MM.1S (cell line): Measurements from ENCODE around the gene DLGAP1.
A peak's percentile ranks its signal among the peaks of the same experiment; 100 is the strongest.

Experiments
- DNase-seq: peaks from one replicate; pipeline ENCODE4 v3.0.0-alpha.2; 2015
- H2AFZ ChIP-seq: fragments of 300-600 bp; sonication (generic); 2 replicates; pipeline ENCODE4 v1.6.0; 2016; ENCODE audit warnings: antibody characterized with exemption, low read length
- H3F3A ChIP-seq: fragments of 300-600 bp; sonication (generic); 2 replicates; pipeline ENCODE4 v1.6.1; 2016; ENCODE audit warnings: mild to moderate bottlenecking, antibody characterized with exemption, low read length, moderate library complexity, mixed read lengths; ENCODE audit not compliant: insufficient read depth
- H3K27ac ChIP-seq: fragments of 300-600 bp; sonication (generic); 2 replicates; pipeline ENCODE4 v1.5.1; 2016; ENCODE audit warnings: mild to moderate bottlenecking, low read length
- H3K27me3 ChIP-seq: fragments of 300-600 bp; sonication (generic); replicated peaks from 2 replicates; pipeline ENCODE4 v1.6.0; 2016; ENCODE audit warnings: low read length; ENCODE audit not compliant: insufficient read depth
- H3K36me3 ChIP-seq: fragments of 300-600 bp; sonication (generic); replicated peaks from 2 replicates; pipeline ENCODE4 v1.6.1; 2016; ENCODE audit warnings: mild to moderate bottlenecking, low read length, mixed read lengths; ENCODE audit not compliant: insufficient read depth
- H3K4me1 ChIP-seq: fragments of 300-600 bp; sonication (generic); 2 replicates; pipeline ENCODE4 v1.6.1; 2016; ENCODE audit warnings: low read length, mixed read lengths
- H3K4me2 ChIP-seq: fragments of 300-600 bp; sonication (generic); 2 replicates; pipeline ENCODE4 v1.6.0; 2016; ENCODE audit warnings: low read depth, low read length
- H3K4me3 ChIP-seq: fragments of 300-600 bp; sonication (generic); 2 replicates; pipeline ENCODE4 v1.5.1; 2016; ENCODE audit warnings: low read length, mixed read lengths
- H3K79me2 ChIP-seq: fragments of 300-600 bp; sonication (generic); 2 replicates; pipeline ENCODE4 v1.6.1; 2016; ENCODE audit warnings: mixed run types, low read length, mixed read lengths
- H3K9ac ChIP-seq: fragments of 300-600 bp; sonication (generic); 2 replicates; pipeline ENCODE4 v1.6.1; 2016; ENCODE audit warnings: low read length, mixed read lengths
- H3K9me2 ChIP-seq: fragments of 300-600 bp; sonication (generic); replicated peaks from 2 replicates; pipeline ENCODE4 v1.6.1; 2016; ENCODE audit warnings: mild to moderate bottlenecking, low read length, mixed read lengths; ENCODE audit not compliant: insufficient read depth
- H3K9me3 ChIP-seq: fragments of 300-600 bp; sonication (generic); replicated peaks from 2 replicates; pipeline ENCODE4 v1.6.1; 2016; ENCODE audit warnings: mild to moderate bottlenecking, low read length, mixed read lengths; ENCODE audit not compliant: insufficient read depth
- H4K20me1 ChIP-seq: fragments of 300-600 bp; sonication (generic); 2 replicates; pipeline ENCODE4 v1.6.1; 2016; ENCODE audit warnings: mild to moderate bottlenecking, low read length, moderate library complexity, mixed read lengths; ENCODE audit not compliant: insufficient read depth
- CTCF ChIP-seq: fragments of 300-600 bp; sonication (generic); IDR thresholded peaks from 2 replicates; pipeline ENCODE4 v1.5.1; 2016; ENCODE audit warnings: antibody characterized with exemption, low read length, mixed read lengths
- EZH2 ChIP-seq: fragments of 300-600 bp; sonication (generic); optimal IDR thresholded peaks from 2 replicates; pipeline ENCODE3; 2017; ENCODE audit warnings: low read depth, mild to moderate bottlenecking, antibody characterized with exemption, low read length, mixed read lengths
- EZH2phosphoT487 ChIP-seq: fragments of 300-600 bp; sonication (generic); IDR thresholded peaks from 2 replicates; pipeline ENCODE4 v1.6.1; 2018; ENCODE audit warnings: antibody characterized with exemption, low read length

The DLGAP1 gene

DNA sequence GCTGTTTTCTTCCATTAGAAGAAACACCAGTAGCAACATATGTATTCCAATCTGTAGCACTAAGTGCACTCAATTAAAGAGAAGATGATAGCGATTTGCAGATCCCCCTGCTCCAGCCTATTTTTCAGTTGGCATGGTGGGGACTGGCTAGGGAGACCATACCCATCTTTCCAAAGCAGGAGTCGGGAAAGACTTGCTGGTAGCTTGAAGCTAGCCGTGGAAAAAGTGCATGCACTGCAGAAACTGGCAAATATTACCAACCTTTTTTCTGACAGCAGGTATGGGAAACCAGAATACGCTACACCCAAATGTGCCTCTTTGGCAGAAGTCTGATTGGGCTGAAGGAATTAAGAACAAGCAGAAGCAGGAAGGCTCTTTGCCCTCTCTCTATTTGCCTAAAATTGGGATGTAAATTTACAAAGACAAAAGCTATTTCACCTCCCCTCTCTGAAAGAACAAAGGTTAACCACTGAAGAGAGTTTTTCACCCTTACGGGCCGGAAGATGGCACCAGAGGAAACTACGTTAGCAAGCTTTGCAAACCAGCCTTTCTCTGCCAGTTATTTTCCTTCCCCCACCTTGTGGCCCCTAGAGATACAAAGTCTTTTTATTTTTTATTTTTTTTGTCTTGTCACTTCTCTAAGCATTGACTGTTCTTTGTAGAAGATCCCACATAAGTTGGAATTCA, 273.1 kb downstream of the DLGAP1 start:
- Histone ChIP-seq H4K20me1 (no peaks in the 10 kb centered on the region), H3K4me1 (no peaks in the 10 kb centered on the region), H3K9me2 (no peaks in the 10 kb centered on the region), H3K9ac (no peak overlapping the region), H3K4me2 (peak overlapping the region; percentile 45), H3K79me2 (no peaks in the 10 kb centered on the region), H3F3A (no peaks in the 10 kb centered on the region), H2AFZ (peak overlapping the region; percentile 43; the same call in 1 of the 2 replicates), H3K4me3 (no peak overlapping the region), H3K9me3 (no peaks in the 10 kb centered on the region), H3K27me3 (no peaks in the 10 kb centered on the region), H3K36me3 (no peaks in the 10 kb centered on the region), H3K27ac (no peak overlapping the region)
- TF ChIP-seq EZH2 (no peak), EZH2phosphoT487 (no peak), CTCF (no peak)
- no peak for DNase-seq

GRCh38 chr18:4181086-4181485, 274.0 kb downstream of the DLGAP1 start:
- H3K27ac ChIP-seq = no peak overlapping the region
- H3K9me3 ChIP-seq = no peaks in the 10 kb centered on the region
- H3K9ac ChIP-seq = no peak overlapping the region
- H3K79me2 ChIP-seq = no peaks in the 10 kb centered on the region
- H3K4me3 ChIP-seq = no peak overlapping the region; the same call in 1 of the 2 replicates
- H3K9me2 ChIP-seq = no peaks in the 10 kb centered on the region
- H3F3A ChIP-seq = no peaks in the 10 kb centered on the region
- H2AFZ ChIP-seq = no peak overlapping the region
- peak overlapping the region; percentile 45; the same call in 1 of the 2 replicates for H3K4me2 ChIP-seq
- H3K27me3 ChIP-seq = no peaks in the 10 kb centered on the region
- H3K36me3 ChIP-seq = no peaks in the 10 kb centered on the region
- TF ChIP-seq EZH2phosphoT487 = no peak
- TF ChIP-seq CTCF = no peak
- no peak for TF ChIP-seq EZH2
- no peak for DNase-seq
- H4K20me1 ChIP-seq = no peaks in the 10 kb centered on the region
- H3K4me1 ChIP-seq = no peaks in the 10 kb centered on the region

GRCh38 chr18:4172196-4173100, 282.7 kb downstream of the DLGAP1 start:
- DNase-seq = no peak
- Histone ChIP-seq H4K20me1 (no peaks in the 10 kb centered on the region), H3K4me2 (no peak overlapping the region), H3K79me2 (no peaks in the 10 kb centered on the region), H3F3A (no peaks in the 10 kb centered on the region), H3K4me1 (no peaks in the 10 kb centered on the region), H3K36me3 (no peaks in the 10 kb centered on the region), H3K9me3 (no peaks in the 10 kb centered on the region), H3K27ac (no peak overlapping the region), H3K9ac (no peak overlapping the region), H3K27me3 (no peaks in the 10 kb centered on the region), H2AFZ (no peak overlapping the region), H3K4me3 (no peak overlapping the region), H3K9me2 (no peaks in the 10 kb centered on the region)
- no peak for TF ChIP-seq EZH2phosphoT487
- no peak for TF ChIP-seq CTCF
- no peak for TF ChIP-seq EZH2
